HG02852 (cell line): ENCODE results near the gene POLR3E.

ENCODE experiments used
- ATAC-seq: cut with Tn5 transposase; IDR thresholded peaks from one replicate; pipeline ENCODE4 v1.9.1; 2021; ENCODE audit warnings: mild to moderate bottlenecking, moderate library complexity; ENCODE audit not compliant: unreplicated experiment

POLR3E gene

GRCh38 chr16:22297114-22297870 lies at the start of gene POLR3E:
TSS of gene POLR3E (plus strand) at chr16:22297409. CDS start at chr16:22302969, 5,560 bp downstream.
- ATAC-seq = peak; percentile 79

GRCh38 chr16:22250522-22250921 lies 46.7 kb upstream of the POLR3E start:
- no peak for ATAC-seq

- no peak for ATAC-seq
Observed at GRCh38 chr16:22252317-22252716, 44.9 kb upstream of the POLR3E start.

- ATAC-seq = no peak
Observed at GRCh38 chr16:22253272-22253671, 43.9 kb upstream of the POLR3E start.

- ATAC-seq = no peak
Observed at GRCh38 chr16:22255335-22255734, 41.9 kb upstream of the POLR3E start.

GRCh38 chr16:22257440-22257839 lies 39.8 kb upstream of the POLR3E start:
- ATAC-seq = no peak

- ATAC-seq = no peak
Observed at GRCh38 chr16:22260490-22260889, 36.7 kb upstream of the POLR3E start.

GRCh38 chr16:22262460-22262859 lies 34.7 kb upstream of the POLR3E start:
- ATAC-seq = no peak

GRCh38 chr16:22264786-22265185 lies 32.4 kb upstream of the POLR3E start:
- ATAC-seq = no peak

- no peak for ATAC-seq
Observed at GRCh38 chr16:22265351-22265750, 31.9 kb upstream of the POLR3E start.

GRCh38 chr16:22266546-22266945 lies 30.7 kb upstream of the POLR3E start:
- ATAC-seq = no peak

- no peak for ATAC-seq
Observed at GRCh38 chr16:22267764-22268163, 29.4 kb upstream of the POLR3E start.

GRCh38 chr16:22270525-22270924 lies 26.7 kb upstream of the POLR3E start:
- ATAC-seq = no peak

- no peak for ATAC-seq
Observed at GRCh38 chr16:22272870-22273650, 24.1 kb upstream of the POLR3E start.

- no peak for ATAC-seq
Observed at GRCh38 chr16:22274916-22275315, 22.3 kb upstream of the POLR3E start.

GRCh38 chr16:22278441-22279230 lies 18.6 kb upstream of the POLR3E start:
- no peak for ATAC-seq

- ATAC-seq = no peak
Observed at GRCh38 chr16:22282254-22282892, 14.8 kb upstream of the POLR3E start.

GRCh38 chr16:22284637-22285036 lies 12.6 kb upstream of the POLR3E start:
- no peak for ATAC-seq

GRCh38 chr16:22285080-22285479 lies 12.1 kb upstream of the POLR3E start:
- ATAC-seq = no peak

GRCh38 chr16:22291020-22291419 lies 6.2 kb upstream of the POLR3E start:
- no peak for ATAC-seq

GRCh38 chr16:22291860-22292318 lies 5.3 kb upstream of the POLR3E start:
- no peak for ATAC-seq
